K562 (cell line): Measurements from ENCODE around the gene GRK4. TPM values are rescaled to one million over a fixed set of nuclear protein-coding genes. Genes with fewer than 3 reads are reported as not detected.

Experiments used
- CAMTA2 ChIP-seq: fragments of 250-450 bp; sonication (Bioruptor Pico); conservative IDR thresholded peaks from 2 replicates; pipeline ENCODE4 v1.5.1; 2022
- CBX1 ChIP-seq: sonication (generic); IDR thresholded peaks from 2 replicates; pipeline ENCODE4 v1.6.1; 2016; ENCODE audit warnings: antibody characterized with exemption, low read depth, mild to moderate bottlenecking
- E2F1 ChIP-seq: sonication (generic); formaldehyde crosslinking; IDR thresholded peaks from 2 replicates; pipeline ENCODE4 v1.8.1; 2023; ENCODE audit warnings: mild to moderate bottlenecking, missing genetic modification reagents, moderate library complexity
- ESRRA ChIP-seq: fragments of 450-650 bp; IDR thresholded peaks from 2 replicates; pipeline ENCODE4 v1.6.1; 2014; ENCODE audit warnings: low read depth, mild to moderate bottlenecking, moderate library complexity, borderline replicate concordance
- GATA2 ChIP-seq: sonication (generic); formaldehyde crosslinking; IDR thresholded peaks from 2 replicates; pipeline ENCODE4 v1.4.0; 2020; ENCODE audit warnings: mild to moderate bottlenecking, missing genetic modification reagents
- HNRNPK ChIP-seq: fragments of 200-400 bp; formaldehyde crosslinking; IDR thresholded peaks from one replicate; pipeline ENCODE4 v1.6.1; 2018; ENCODE audit warnings: mild to moderate bottlenecking, low read depth, low read length; ENCODE audit not compliant: poor library complexity, severe bottlenecking
- KLF13 ChIP-seq: fragments of 450-650 bp; IDR thresholded peaks from 2 replicates; pipeline ENCODE4 v1.6.1; 2016; ENCODE audit warnings: missing genetic modification characterization, low read depth, mild to moderate bottlenecking, missing compliant biosample characterization, moderate library complexity, borderline replicate concordance
- KLF16 ChIP-seq: IDR thresholded peaks from 2 replicates; pipeline ENCODE4 v1.6.1; 2016; ENCODE audit warnings: antibody characterized with exemption
- PRDM10 ChIP-seq: fragments of 450-650 bp; IDR thresholded peaks from 2 replicates; pipeline ENCODE4 v1.6.1; 2018; ENCODE audit not compliant: partially characterized antibody
- STAT5A ChIP-seq: IDR thresholded peaks from 2 replicates; pipeline ENCODE4 v1.6.1; 2012; ENCODE audit warnings: low read length, inconsistent platforms, borderline replicate concordance
- STAT6 ChIP-seq: sonication (generic); formaldehyde crosslinking; IDR thresholded peaks from 2 replicates; pipeline ENCODE4 v1.8.1; 2023; ENCODE audit warnings: mild to moderate bottlenecking, missing genetic modification reagents
- U2AF2 ChIP-seq: fragments of 200-400 bp; formaldehyde crosslinking; optimal IDR thresholded peaks from 2 replicates; pipeline ENCODE3; 2017; ENCODE audit warnings: low read depth, mild to moderate bottlenecking, low read length
- YY1 ChIP-seq, 3 experiments: IDR thresholded peaks; 2 replicates each; pipeline ENCODE4 v1.6.1; 2011; ENCODE audit warnings: low read length in 2 of 3, mild to moderate bottlenecking in 2 of 3, moderate library complexity in 2 of 3, borderline replicate concordance in 1 of 3, control low read depth in 1 of 3, low read depth in 1 of 3; ENCODE audit not compliant: insufficient read depth in 3 of 3, insufficient replicate concordance in 2 of 3, control insufficient read depth in 1 of 3, insufficient read length in 1 of 3; ENCODE audit errors: extremely low read depth in 1 of 3
- polyA plus RNA-seq, 8 experiments: library from polyadenylated mRNA; depleted of rRNA in 4 of 8; stranded (reverse) in 5 of 8; unstranded in 3 of 8; fragments of >200 nt; fragmentation: Nextera tagmentation in 2 of 8; fragmentation: Illumina TruSeq in 1 of 8; extraction: Ambion mirVana in 2 of 8; extraction: Trizol in 1 of 8; gene quantifications; 2 replicates each; pipeline versions ENCODE4 v1.2.1 to v1.2.3, GENCODE V29; 2011 to 2014; ENCODE audit warnings: inconsistent platforms in 1 of 8, missing spikeins in 1 of 8
- total RNA-seq, 7 experiments: library from RNA; depleted of rRNA in 6 of 7; stranded (reverse); fragments of >200 nt in 6 of 7; fragmentation: Illumina TruSeq in 2 of 7; extraction: Trizol in 2 of 7; gene quantifications; 2 replicates each; pipeline versions ENCODE4 v1.2.1 to v1.2.3, GENCODE V29; 2011 to 2021; ENCODE audit warnings: low replicate concordance in 1 of 7

The GRK4 gene
- total and polyA plus RNA-seq, 9 of the 15 experiments (the other 6 are each of a cell fraction or from before 2014, with no cell fraction given), result 1.1 to 4.8 (median 2.6) TPM

GRCh38 chr4:2982012-2982411, 18.6 kb downstream of the GRK4 start (continued):
- no peak for TF ChIP-seq PRDM10
- TF ChIP-seq GATA2 (CRISPR knock-in tag), result no peak
- TF ChIP-seq CAMTA2 (CRISPR knock-in tag), result no peak
- TF ChIP-seq STAT6 (CRISPR knock-in tag), result no peak
- TF ChIP-seq U2AF2, result no peak
- no peak for TF ChIP-seq YY1 (IDR thresholded peaks at IDR 0.05; ENCODE audit: borderline replicate concordance in 1 of 3, control insufficient read depth in 1 of 3, extremely low read depth in 1 of 3, insufficient read depth in 3 of 3, insufficient read length in 1 of 3, insufficient replicate concordance in 2 of 3, low read depth in 1 of 3, low read length in 2 of 3)
- TF ChIP-seq E2F1, result no peak
- no peak for TF ChIP-seq KLF13 (tag)
- TF ChIP-seq STAT5A, result no peak
- TF ChIP-seq HNRNPK, result no peak
- no peak for TF ChIP-seq KLF16
- TF ChIP-seq ESRRA, result no peak
- TF ChIP-seq CBX1, result no peak
